Ishikawa (cell line): ENCODE measurements around the gene GRIN2D.

Source experiments
- CREB1 ChIP-seq: IDR thresholded peaks from 2 replicates; pipeline ENCODE4 v1.6.1; 2012; ENCODE audit warnings: low read depth
- EP300 ChIP-seq: IDR thresholded peaks from 2 replicates; pipeline ENCODE4 v1.6.1; 2012; ENCODE audit warnings: borderline replicate concordance
- FOXM1 ChIP-seq: IDR thresholded peaks from 2 replicates; pipeline ENCODE4 v1.6.1; 2012; ENCODE audit warnings: low read depth, borderline replicate concordance
- MAX ChIP-seq: IDR thresholded peaks from 2 replicates; pipeline ENCODE4 v1.6.1; 2012
- RAD21 ChIP-seq: IDR thresholded peaks from 2 replicates; pipeline ENCODE4 v1.6.1; 2012; ENCODE audit warnings: low read depth
- REST ChIP-seq: IDR thresholded peaks from 2 replicates; pipeline ENCODE4 v1.6.1; 2012; ENCODE audit warnings: low read depth, mild to moderate bottlenecking
- TAF1 ChIP-seq: IDR thresholded peaks from 2 replicates; pipeline ENCODE4 v1.6.1; 2012; ENCODE audit warnings: low read depth, mild to moderate bottlenecking
- TCF12 ChIP-seq: IDR thresholded peaks from 2 replicates; pipeline ENCODE4 v1.6.1; 2012; ENCODE audit warnings: low read depth
- USF1 ChIP-seq: IDR thresholded peaks from 2 replicates; pipeline ENCODE4 v1.6.1; 2012

- TF ChIP-seq MAX (no peak), TAF1 (no peak), EP300 (no peak), RAD21 (no peak), USF1 (no peak), CREB1 (no peak), REST (no peak), TCF12 (no peak; the same call in 1 of the 2 replicates), FOXM1 (no peak)
These were observed 25.9 kb downstream of the GRIN2D start for GRCh38 chr19:48419158-48419920.
